Muscle of leg (tissue), 11 donors: ENCODE measurements around the gene RIN3. TPM values are rescaled to one million over a fixed set of nuclear protein-coding genes. Genes with fewer than 3 reads are reported as not detected.

Experiments
- DNase-seq: peaks from one replicate; pipeline ENCODE4 v3.0.0; 2013
- H3K27ac ChIP-seq: one replicate; pipeline ENCODE4 v1.5.1; 2013; ENCODE audit warnings: mild to moderate bottlenecking, low read length, control low read depth
- H3K27me3 ChIP-seq: one replicate; pipeline ENCODE4 v1.6.1; 2013; ENCODE audit warnings: low read length; ENCODE audit not compliant: control insufficient read depth, insufficient read depth
- H3K36me3 ChIP-seq: one replicate; pipeline ENCODE4 v1.6.1; 2013; ENCODE audit warnings: low read length; ENCODE audit not compliant: control insufficient read depth, insufficient read depth
- H3K4me1 ChIP-seq: one replicate; pipeline ENCODE4 v1.6.1; 2013; ENCODE audit warnings: low read length; ENCODE audit not compliant: control insufficient read depth, insufficient read depth
- H3K4me3 ChIP-seq: one replicate; pipeline ENCODE4 v1.5.1; 2013; ENCODE audit warnings: low read length, control low read depth
- H3K9me3 ChIP-seq: replicated peaks from 2 replicates; pipeline ENCODE4 v1.6.1; 2013; ENCODE audit warnings: low read depth, low read length; ENCODE audit not compliant: control insufficient read depth
- WGBS: methylation state at CpG from one replicate; pipeline ENCODE4 v1.1.5; 2013; ENCODE audit warnings: missing lambda C conversion rate; ENCODE audit not compliant: insufficient coverage; 5-methylcytosine and 5-hydroxymethylcytosine counted together
- polyA plus RNA-seq, 8 donors: library from polyadenylated mRNA; unstranded; fragments of 120-200 nt; gene quantifications; one replicate each; pipeline versions ENCODE4 v1.2.1 to v1.2.3, GENCODE V29; 2013; ENCODE audit warnings: inconsistent platforms in 1 of 8, low replicate concordance in 1 of 8; ENCODE audit not compliant: insufficient read length in 8 of 8, insufficient read depth in 1 of 8
- total RNA-seq: library from RNA; stranded (reverse); fragments of 120-200 nt; gene quantifications from one replicate; pipeline ENCODE4 v1.2.4, GENCODE V29; 2013

Gene RIN3
- total and polyA plus RNA-seq, 9 donors = 4.3 to 18.2 (median 14.0) TPM

DNA sequence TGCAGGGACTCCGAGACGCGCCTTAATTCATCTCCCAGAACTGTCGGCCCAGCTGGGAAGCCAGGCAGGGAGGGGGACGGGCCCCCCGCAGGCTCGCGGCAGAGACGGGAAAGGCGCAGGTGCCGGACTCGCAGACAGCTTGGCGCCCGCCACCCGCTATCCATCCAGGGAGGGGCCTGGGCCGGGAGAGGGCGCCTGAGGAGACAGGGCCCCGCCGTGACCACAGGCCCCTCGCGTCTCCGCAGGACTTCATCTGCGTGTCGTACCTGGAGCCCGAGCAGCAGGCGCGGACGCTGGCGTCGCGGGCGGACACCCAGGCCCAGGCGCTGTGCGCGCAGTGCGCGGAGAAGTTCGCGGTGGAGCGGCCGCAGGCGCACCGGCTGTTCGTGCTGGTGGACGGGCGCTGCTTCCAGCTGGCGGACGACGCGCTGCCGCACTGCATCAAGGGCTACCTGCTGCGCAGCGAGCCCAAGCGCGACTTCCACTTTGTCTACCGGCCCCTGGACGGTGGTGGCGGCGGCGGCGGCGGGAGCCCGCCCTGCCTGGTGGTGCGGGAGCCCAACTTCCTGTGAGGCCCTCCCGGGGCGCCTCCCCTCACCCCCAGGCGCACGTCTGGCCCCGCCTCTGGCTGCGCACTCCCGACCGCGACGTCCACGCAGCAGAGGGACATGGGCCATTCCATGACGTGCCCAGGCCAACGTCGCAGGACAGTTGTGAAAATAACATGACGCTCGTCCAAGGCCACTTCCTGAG, 174.3 kb downstream of the RIN3 start:
- Histone ChIP-seq H3K9me3 (no peaks in the 10 kb centered on the region), H3K36me3 (peaks cover 19% of the 10 kb centered on the region), H3K27me3 (peaks cover 2% of the 10 kb centered on the region), H3K4me1 (peaks cover 28% of the 10 kb centered on the region), H3K27ac (no peak overlapping the region), H3K4me3 (peak overlapping the region; percentile 32)
- WGBS = 20% methylated on average over 79 of the region's 80 CpGs
- DNase-seq = peak; percentile 53

DNA sequence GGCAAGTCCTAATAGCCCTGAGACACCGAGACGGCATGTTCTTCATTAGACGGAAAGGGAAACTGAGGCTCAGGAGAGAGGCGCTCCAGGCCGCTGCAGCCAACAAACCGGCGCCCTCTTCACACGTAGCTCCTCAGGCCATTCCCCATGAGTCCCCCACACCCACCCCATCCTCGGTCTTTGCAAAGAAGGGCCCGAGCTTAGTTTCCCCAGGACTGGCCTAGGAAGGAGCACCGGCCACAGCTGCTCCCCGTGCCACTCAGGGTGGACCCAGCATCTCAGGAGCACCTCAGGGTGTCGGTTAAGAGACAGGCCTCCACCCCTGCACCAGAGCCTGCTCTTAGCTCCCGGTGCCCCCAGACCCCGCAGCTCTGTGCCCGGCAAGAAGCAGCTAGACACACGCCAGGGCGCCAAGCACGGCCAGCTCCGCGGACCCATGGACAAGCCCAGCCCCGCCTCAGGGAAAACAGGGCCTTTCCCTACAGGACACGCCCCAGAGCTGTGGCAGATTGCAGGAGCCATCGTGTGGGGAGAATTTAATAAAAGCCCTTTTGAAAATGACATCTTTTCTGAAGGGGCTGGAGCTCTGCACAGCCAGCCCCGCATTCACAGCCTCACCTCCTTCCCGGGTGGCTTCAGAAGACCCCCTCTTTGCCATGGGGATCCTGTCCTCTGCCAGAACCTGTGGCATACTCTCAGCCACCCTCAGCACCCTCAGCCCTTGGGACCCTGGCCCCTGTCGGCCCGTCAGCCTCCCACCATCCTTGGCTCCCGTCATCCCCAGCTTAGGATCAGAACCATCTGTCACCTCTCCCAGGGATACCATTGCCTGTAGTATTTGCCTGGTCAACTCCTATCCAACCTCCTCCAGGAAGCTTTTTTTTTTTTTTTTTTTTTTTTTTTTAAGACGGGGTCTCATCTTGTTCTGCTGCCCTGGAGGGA, 175.1 kb downstream of the RIN3 start:
- Histone ChIP-seq H3K36me3 (peaks cover 19% of the 10 kb centered on the region), H3K4me3 (no peak overlapping the region), H3K27me3 (peaks cover 2% of the 10 kb centered on the region), H3K4me1 (peaks cover 35% of the 10 kb centered on the region), H3K9me3 (no peaks in the 10 kb centered on the region), H3K27ac (no peak overlapping the region)
- DNase-seq = no peak
- WGBS = 87% methylated on average over 24 of the region's 30 CpGs

DNA sequence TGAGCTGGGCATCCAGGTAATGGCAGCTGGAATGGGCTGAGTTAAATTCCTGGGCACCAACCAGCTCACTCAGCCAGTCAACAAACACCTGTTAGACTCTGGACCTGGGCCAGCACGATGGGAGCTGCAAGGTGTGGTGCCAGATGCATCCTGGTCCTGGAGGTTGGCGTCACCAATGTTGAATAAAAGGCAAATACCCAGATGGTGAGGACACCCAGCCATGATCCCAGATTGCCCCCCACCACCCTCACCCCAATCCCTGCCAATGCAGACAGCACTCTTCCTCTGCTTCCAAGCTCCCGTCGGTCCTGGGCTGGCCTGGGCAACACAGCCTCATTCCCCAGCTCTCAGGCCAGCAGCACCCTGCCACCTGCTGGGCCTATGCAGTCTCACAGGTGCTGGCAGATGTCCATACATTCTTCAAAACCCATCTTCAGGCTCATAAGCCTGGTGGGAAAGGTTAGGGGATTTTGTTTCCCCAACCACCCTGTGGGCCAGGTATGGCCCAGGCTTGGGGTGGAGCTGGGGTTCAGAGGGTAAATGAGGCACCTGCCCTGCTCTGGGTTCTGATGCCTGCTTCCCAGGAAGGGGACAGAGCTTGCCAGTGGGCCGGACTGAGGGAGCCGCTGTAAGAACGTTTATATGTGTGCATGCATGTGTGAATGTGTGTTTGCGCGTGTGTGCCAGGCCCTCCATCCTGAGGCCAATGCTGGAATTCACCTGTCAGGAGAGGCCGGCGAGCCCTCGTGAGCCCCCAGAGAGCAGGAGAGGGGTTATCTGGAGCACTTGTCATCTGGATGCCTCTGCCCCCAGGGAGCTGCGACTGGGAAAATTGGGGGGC, 176.8 kb downstream of the RIN3 start:
- H3K27ac ChIP-seq = no peak overlapping the region
- H3K27me3 ChIP-seq = peaks cover 2% of the 10 kb centered on the region
- no peaks in the 10 kb centered on the region for H3K9me3 ChIP-seq
- no peak overlapping the region for H3K4me3 ChIP-seq
- H3K36me3 ChIP-seq = peaks cover 14% of the 10 kb centered on the region
- H3K4me1 ChIP-seq = peaks cover 47% of the 10 kb centered on the region
- WGBS = 83% methylated on average over 9 of the region's 13 CpGs
- peak; percentile 64 for DNase-seq

DNA sequence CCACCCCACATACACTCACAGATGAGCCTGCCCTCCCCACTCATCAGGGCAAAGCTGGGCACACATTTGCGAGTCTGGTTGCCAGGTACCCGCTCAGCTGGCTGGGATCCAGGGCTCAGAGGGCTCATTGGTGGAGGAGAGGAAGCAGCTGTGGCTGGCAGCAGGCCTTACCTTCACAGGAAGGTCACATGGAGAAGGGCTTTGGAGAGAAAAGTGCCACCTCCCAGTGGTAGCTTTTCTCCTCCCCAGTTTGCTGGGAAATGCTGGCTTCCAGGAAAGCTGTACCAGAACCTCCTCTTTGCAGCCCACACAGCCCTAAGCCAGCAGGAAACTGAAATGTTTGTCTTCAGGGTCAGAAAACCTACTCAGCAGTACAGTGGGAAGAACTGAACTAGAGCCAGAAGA, 179.2 kb downstream of the RIN3 start:
- H3K4me3 ChIP-seq = no peak overlapping the region
- peak overlapping the region; percentile 62 for H3K27ac ChIP-seq
- peaks cover 5% of the 10 kb centered on the region for H3K36me3 ChIP-seq
- no peaks in the 10 kb centered on the region for H3K27me3 ChIP-seq
- no CpG with 5 or more reads among the region's 2 CpGs for WGBS
- H3K9me3 ChIP-seq = no peaks in the 10 kb centered on the region
- DNase-seq = peak; percentile 68
- peaks cover 33% of the 10 kb centered on the region for H3K4me1 ChIP-seq

DNA sequence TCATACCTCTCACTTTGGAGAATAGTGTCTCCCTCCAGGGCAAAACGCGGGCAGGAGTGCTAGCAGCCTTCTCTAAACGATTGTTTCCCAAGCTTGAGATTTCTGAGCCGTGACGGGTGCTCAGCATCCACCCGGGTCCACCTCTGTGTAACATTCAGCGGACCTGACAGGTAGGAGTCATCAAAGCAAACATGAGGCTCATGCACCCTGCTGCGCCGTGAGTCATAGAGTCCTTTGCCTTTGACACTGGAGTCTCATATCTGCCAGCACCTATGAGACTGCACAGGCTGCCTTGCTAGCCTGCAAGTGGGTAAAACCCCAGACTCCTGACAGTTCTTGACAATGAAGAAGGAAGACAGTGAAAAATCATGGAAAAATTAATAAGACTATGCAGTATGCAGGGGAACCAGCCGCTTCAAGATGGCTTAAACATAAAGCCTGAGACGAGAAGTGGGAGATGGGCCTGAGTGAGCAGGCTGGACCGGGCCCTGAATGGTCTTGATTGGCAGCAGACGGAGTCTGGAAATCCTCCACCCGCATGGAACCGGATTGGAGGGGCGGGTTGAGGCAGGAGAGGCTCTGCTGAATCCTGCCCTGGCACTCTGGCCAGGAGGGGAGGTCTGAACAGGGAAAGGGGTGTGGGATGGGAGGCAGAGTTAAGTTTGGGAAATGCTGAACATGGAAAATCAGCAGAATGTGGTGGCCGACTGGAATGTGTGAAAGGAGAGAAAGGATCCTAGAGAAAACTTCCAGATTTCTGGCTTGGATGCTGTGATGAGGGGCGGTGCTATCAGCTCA, 180.6 kb downstream of the RIN3 start:
- Histone ChIP-seq H3K27me3 (no peaks in the 10 kb centered on the region), H3K4me1 (peaks cover 30% of the 10 kb centered on the region), H3K27ac (peak overlapping the region; percentile 42), H3K36me3 (no peaks in the 10 kb centered on the region), H3K9me3 (no peaks in the 10 kb centered on the region), H3K4me3 (no peak overlapping the region)
- DNase-seq = peak; percentile 71
- WGBS = 53% methylated on average over 18 of the region's 18 CpGs

DNA sequence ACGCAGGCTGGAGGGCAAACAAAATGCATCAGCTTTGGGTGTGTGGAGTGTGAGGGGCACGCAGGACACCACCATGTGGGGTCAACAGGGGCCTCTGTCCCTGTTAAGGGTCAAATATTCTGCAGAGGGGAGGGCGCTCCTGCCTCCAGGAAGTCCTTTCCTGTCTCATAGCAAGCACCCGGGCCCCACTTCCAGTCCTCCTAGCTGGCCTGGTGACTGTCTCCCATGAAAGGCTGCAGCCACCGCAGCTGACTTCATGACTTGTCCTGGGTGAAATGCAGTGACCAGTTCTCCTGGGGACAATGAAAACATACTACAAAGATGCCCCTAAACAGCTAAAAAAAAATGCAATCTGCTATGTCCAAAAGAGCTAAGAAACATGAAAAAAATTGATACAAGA, 181.2 kb downstream of the RIN3 start:
- H3K27ac ChIP-seq = peak overlapping the region; percentile 42
- no peaks in the 10 kb centered on the region for H3K36me3 ChIP-seq
- DNase-seq = no peak
- no peaks in the 10 kb centered on the region for H3K9me3 ChIP-seq
- 18% methylated on average over 3 of the region's 5 CpGs for WGBS
- H3K4me1 ChIP-seq = peaks cover 30% of the 10 kb centered on the region
- H3K4me3 ChIP-seq = no peak overlapping the region
- H3K27me3 ChIP-seq = no peaks in the 10 kb centered on the region

DNA sequence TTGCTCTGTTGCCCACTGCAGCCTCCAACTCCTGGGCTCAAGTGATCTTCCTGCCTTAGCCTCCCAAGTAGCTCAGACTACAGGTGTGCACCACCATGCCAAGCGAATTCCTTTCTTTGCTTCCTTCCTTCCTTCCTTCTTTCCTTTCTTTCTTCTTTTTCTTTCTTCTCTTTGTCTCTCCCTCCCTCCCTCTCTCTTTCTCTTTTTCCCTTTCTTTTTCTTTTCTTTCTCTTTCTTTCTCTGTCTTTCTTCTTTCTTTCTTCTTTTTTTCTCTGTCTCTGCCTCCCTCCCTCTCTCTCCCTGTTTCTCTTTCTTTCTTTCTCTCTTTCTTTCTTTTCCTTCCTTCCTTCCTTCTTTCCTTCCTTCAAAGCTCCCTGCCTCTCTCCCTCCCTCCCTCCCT, 182.0 kb downstream of the RIN3 start:
- H3K4me1 ChIP-seq = peaks cover 30% of the 10 kb centered on the region
- no peak for DNase-seq
- no peaks in the 10 kb centered on the region for H3K36me3 ChIP-seq
- H3K27me3 ChIP-seq = no peaks in the 10 kb centered on the region
- 92% methylated on average over 1 of the region's 1 CpG for WGBS
- H3K9me3 ChIP-seq = no peaks in the 10 kb centered on the region
- no peak overlapping the region for H3K27ac ChIP-seq
- no peak overlapping the region for H3K4me3 ChIP-seq

- DNase-seq = no peak
- Histone ChIP-seq H3K36me3 (no peaks in the 10 kb centered on the region), H3K9me3 (no peaks in the 10 kb centered on the region), H3K27ac (no peak overlapping the region), H3K4me3 (no peak overlapping the region), H3K27me3 (no peaks in the 10 kb centered on the region), H3K4me1 (peaks cover 30% of the 10 kb centered on the region)
- WGBS = 68% methylated on average over 4 of the region's 4 CpGs
Observed at GRCh38 chr14:92696366-92696765, 182.8 kb downstream of the RIN3 start.

GRCh38 chr14:92698393-92698792, 184.8 kb downstream of the RIN3 start:
- H3K36me3 ChIP-seq = peaks cover 1% of the 10 kb centered on the region
- DNase-seq = no peak

More at GRCh38 chr14:92698393-92698792, 184.8 kb downstream of the RIN3 start:
- Histone ChIP-seq H3K27ac (no peak overlapping the region), H3K27me3 (no peaks in the 10 kb centered on the region), H3K9me3 (no peaks in the 10 kb centered on the region), H3K4me1 (peaks cover 14% of the 10 kb centered on the region), H3K4me3 (no peak overlapping the region)
